GM23338 (cell line): ENCODE data around the gene INO80E.

Source experiments
- CREB1 ChIP-seq: fragments of 250-450 bp; sonication (Bioruptor Pico); IDR thresholded peaks from 2 replicates; pipeline ENCODE4 v1.5.0; 2020; ENCODE audit warnings: low read depth, mild to moderate bottlenecking, moderate library complexity
- CTCF ChIP-seq, 2 experiments: fragments of 200-600 bp in 1 of 2; sonication (generic) in 1 of 2; conservative IDR thresholded peaks; 2 replicates each; pipeline versions ENCODE4 v1.5.1 to v1.6.1; 2016 to 2017; ENCODE audit warnings: antibody characterized with exemption in 2 of 2, low read depth in 2 of 2, mild to moderate bottlenecking in 2 of 2, moderate library complexity in 1 of 2
- ETS1 ChIP-seq: IDR thresholded peaks from 2 replicates; pipeline ENCODE4 v1.6.1; 2016; ENCODE audit warnings: antibody characterized with exemption
- EZH2 ChIP-seq: fragments of 200-600 bp; sonication (generic); IDR thresholded peaks from one replicate; pipeline ENCODE4 v1.8.0; 2017; ENCODE audit warnings: antibody characterized with exemption, mild to moderate bottlenecking, low read depth; ENCODE audit not compliant: unreplicated experiment
- EZH2phosphoT487 ChIP-seq: fragments of 200-600 bp; sonication (generic); IDR thresholded peaks from one replicate; pipeline ENCODE4 v1.8.1; 2018; ENCODE audit warnings: antibody characterized with exemption; ENCODE audit not compliant: unreplicated experiment
- JUNB ChIP-seq: IDR thresholded peaks from one replicate; pipeline ENCODE4 v1.6.1; 2016; ENCODE audit warnings: antibody characterized with exemption; ENCODE audit not compliant: unreplicated experiment
- POLR2AphosphoS5 ChIP-seq: IDR thresholded peaks from 2 replicates; pipeline ENCODE4 v1.6.1; 2016; ENCODE audit warnings: antibody characterized with exemption, low read depth
- ZNF331 ChIP-seq: fragments of 250-450 bp; sonication (Bioruptor Pico); IDR thresholded peaks from 2 replicates; pipeline ENCODE4 v1.5.0; 2020; ENCODE audit warnings: low read depth, mild to moderate bottlenecking, moderate library complexity
- TF ChIP-seq, protein P1 (sequence below): fragments of 250-450 bp; sonication (Bioruptor Pico); IDR thresholded peaks from 2 replicates; pipeline ENCODE4 v1.5.0; 2020; ENCODE audit warnings: mild to moderate bottlenecking, moderate library complexity
- TF ChIP-seq, protein P2 (sequence below): IDR thresholded peaks from one replicate; pipeline ENCODE4 v1.6.1; 2018; ENCODE audit warnings: antibody characterized with exemption; ENCODE audit not compliant: unreplicated experiment

DNA sequence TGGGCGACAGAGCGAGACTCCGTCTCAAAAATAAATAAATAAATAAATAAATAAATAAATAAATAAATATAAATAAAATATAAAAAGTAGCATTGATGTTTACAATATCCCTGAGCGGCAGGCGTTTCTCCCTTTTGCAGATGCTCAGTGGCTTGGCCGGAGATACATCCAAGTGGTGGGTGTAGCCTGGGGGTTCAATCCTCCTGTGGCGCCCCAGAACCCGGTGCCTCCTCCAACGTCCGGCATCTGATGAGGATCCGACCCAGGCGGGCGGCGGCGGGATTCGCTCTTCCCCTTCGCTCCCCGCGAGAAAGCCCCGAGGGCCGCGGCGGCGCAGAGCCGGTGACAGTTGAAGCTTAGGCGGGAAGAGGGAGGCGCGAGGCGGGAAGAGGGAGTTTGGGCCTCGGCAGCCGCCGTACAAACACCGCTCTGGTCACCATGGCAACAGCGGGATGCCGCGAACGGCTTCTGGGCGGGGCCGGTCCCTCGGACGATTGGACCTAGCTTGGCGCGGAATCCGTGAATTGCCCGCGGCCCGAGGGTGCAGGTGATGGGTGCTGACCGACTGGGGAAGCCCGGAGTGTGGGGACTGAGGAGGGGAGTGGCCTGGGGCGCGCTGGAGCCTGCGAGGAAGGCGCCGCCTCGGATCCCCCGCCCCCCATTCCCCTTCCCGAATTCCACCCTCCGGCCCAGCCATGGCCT lies 56.8 kb downstream of the INO80E start:
- TF ChIP-seq EZH2phosphoT487 (no peak), CTCF (conservative IDR thresholded peaks at IDR 0.05; ENCODE audit: low read depth in 2 of 2) (no peak), CREB1 (CRISPR knock-in tag) (peak; percentile 58; the same call in 1 of the 2 replicates), POLR2AphosphoS5 (no peak), EZH2 (no peak), ETS1 (peak; percentile 56), ZNF331 (CRISPR knock-in tag) (no peak), JUNB (no peak)
- TF ChIP-seq, protein P1, sequence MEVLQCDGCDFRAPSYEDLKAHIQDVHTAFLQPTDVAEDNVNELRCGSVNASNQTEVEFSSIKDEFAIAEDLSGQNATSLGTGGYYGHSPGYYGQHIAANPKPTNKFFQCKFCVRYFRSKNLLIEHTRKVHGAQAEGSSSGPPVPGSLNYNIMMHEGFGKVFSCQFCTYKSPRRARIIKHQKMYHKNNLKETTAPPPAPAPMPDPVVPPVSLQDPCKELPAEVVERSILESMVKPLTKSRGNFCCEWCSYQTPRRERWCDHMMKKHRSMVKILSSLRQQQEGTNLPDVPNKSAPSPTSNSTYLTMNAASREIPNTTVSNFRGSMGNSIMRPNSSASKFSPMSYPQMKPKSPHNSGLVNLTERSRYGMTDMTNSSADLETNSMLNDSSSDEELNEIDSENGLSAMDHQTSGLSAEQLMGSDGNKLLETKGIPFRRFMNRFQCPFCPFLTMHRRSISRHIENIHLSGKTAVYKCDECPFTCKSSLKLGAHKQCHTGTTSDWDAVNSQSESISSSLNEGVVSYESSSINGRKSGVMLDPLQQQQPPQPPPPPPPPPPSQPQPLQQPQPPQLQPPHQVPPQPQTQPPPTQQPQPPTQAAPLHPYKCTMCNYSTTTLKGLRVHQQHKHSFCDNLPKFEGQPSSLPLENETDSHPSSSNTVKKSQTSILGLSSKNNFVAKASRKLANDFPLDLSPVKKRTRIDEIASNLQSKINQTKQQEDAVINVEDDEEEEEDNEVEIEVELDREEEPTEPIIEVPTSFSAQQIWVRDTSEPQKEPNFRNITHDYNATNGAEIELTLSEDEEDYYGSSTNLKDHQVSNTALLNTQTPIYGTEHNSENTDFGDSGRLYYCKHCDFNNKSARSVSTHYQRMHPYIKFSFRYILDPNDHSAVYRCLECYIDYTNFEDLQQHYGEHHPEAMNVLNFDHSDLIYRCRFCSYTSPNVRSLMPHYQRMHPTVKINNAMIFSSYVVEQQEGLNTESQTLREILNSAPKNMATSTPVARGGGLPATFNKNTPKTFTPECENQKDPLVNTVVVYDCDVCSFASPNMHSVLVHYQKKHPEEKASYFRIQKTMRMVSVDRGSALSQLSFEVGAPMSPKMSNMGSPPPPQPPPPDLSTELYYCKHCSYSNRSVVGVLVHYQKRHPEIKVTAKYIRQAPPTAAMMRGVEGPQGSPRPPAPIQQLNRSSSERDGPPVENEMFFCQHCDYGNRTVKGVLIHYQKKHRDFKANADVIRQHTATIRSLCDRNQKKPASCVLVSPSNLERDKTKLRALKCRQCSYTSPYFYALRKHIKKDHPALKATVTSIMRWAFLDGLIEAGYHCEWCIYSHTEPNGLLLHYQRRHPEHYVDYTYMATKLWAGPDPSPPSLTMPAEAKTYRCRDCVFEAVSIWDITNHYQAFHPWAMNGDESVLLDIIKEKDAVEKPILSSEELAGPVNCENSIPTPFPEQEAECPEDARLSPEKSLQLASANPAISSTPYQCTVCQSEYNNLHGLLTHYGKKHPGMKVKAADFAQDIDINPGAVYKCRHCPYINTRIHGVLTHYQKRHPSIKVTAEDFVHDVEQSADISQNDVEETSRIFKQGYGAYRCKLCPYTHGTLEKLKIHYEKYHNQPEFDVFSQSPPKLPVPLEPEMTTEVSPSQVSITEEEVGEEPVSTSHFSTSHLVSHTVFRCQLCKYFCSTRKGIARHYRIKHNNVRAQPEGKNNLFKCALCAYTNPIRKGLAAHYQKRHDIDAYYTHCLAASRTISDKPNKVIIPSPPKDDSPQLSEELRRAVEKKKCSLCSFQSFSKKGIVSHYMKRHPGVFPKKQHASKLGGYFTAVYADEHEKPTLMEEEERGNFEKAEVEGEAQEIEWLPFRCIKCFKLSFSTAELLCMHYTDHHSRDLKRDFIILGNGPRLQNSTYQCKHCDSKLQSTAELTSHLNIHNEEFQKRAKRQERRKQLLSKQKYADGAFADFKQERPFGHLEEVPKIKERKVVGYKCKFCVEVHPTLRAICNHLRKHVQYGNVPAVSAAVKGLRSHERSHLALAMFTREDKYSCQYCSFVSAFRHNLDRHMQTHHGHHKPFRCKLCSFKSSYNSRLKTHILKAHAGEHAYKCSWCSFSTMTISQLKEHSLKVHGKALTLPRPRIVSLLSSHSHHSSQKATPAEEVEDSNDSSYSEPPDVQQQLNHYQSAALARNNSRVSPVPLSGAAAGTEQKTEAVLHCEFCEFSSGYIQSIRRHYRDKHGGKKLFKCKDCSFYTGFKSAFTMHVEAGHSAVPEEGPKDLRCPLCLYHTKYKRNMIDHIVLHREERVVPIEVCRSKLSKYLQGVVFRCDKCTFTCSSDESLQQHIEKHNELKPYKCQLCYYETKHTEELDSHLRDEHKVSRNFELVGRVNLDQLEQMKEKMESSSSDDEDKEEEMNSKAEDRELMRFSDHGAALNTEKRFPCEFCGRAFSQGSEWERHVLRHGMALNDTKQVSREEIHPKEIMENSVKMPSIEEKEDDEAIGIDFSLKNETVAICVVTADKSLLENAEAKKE: no peak
- TF ChIP-seq, protein P2, sequence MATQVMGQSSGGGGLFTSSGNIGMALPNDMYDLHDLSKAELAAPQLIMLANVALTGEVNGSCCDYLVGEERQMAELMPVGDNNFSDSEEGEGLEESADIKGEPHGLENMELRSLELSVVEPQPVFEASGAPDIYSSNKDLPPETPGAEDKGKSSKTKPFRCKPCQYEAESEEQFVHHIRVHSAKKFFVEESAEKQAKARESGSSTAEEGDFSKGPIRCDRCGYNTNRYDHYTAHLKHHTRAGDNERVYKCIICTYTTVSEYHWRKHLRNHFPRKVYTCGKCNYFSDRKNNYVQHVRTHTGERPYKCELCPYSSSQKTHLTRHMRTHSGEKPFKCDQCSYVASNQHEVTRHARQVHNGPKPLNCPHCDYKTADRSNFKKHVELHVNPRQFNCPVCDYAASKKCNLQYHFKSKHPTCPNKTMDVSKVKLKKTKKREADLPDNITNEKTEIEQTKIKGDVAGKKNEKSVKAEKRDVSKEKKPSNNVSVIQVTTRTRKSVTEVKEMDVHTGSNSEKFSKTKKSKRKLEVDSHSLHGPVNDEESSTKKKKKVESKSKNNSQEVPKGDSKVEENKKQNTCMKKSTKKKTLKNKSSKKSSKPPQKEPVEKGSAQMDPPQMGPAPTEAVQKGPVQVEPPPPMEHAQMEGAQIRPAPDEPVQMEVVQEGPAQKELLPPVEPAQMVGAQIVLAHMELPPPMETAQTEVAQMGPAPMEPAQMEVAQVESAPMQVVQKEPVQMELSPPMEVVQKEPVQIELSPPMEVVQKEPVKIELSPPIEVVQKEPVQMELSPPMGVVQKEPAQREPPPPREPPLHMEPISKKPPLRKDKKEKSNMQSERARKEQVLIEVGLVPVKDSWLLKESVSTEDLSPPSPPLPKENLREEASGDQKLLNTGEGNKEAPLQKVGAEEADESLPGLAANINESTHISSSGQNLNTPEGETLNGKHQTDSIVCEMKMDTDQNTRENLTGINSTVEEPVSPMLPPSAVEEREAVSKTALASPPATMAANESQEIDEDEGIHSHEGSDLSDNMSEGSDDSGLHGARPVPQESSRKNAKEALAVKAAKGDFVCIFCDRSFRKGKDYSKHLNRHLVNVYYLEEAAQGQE: no peak
